Loucy (cell line): ENCODE measurements around the gene NKIRAS1.

ENCODE experiments used
- EZH2phosphoT487 ChIP-seq: fragments of 200-600 bp; IDR thresholded peaks from 2 replicates; pipeline ENCODE4 v1.6.1; 2018; ENCODE audit warnings: antibody characterized with exemption, mild to moderate bottlenecking, moderate library complexity, borderline replicate concordance
- TF ChIP-seq, protein P1 (sequence below): fragments of 200-600 bp; sonication (generic); conservative IDR thresholded peaks from 2 replicates; pipeline ENCODE4 v1.5.1; 2014; ENCODE audit warnings: mild to moderate bottlenecking, antibody characterized with exemption, low read length

DNA sequence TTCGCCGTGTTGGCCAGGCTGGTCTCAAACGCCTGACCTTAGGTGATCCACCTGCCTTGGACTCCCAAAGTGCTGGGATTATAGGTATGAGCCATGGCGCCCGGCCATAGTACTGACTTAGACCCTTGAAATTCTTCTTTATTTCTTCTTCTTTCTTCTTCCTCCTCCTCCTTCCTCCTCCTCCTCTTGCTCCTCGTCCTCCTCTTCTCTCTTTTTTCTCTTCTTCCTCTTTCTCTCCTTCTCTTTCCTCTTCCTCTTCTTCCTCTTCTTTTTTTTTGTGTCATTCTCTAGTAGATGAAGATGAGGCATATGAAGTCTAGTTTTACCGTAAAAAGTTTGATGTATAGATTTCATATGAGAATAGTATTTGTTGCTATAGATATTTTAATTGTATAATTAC is 9.5 kb upstream of the NKIRAS1 start:
- TF ChIP-seq, protein P1, sequence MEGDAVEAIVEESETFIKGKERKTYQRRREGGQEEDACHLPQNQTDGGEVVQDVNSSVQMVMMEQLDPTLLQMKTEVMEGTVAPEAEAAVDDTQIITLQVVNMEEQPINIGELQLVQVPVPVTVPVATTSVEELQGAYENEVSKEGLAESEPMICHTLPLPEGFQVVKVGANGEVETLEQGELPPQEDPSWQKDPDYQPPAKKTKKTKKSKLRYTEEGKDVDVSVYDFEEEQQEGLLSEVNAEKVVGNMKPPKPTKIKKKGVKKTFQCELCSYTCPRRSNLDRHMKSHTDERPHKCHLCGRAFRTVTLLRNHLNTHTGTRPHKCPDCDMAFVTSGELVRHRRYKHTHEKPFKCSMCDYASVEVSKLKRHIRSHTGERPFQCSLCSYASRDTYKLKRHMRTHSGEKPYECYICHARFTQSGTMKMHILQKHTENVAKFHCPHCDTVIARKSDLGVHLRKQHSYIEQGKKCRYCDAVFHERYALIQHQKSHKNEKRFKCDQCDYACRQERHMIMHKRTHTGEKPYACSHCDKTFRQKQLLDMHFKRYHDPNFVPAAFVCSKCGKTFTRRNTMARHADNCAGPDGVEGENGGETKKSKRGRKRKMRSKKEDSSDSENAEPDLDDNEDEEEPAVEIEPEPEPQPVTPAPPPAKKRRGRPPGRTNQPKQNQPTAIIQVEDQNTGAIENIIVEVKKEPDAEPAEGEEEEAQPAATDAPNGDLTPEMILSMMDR, result no peak
- TF ChIP-seq EZH2phosphoT487, result no peak
